Osteocyte (in vitro differentiated cells): ENCODE results near the gene MLST8. TPM values are rescaled to one million over a fixed set of nuclear protein-coding genes. Genes with fewer than 3 reads are reported as not detected.

ENCODE experiments used
- DNase-seq: peaks from one replicate; pipeline ENCODE4 v3.0.0; 2021; ENCODE audit warnings: mixed read lengths; ENCODE audit not compliant: unreplicated experiment; ENCODE audit errors: extremely low spot score
- H3K27ac Mint-ChIP-seq: one replicate; pipeline ENCODE4 v1.8.0; 2021; ENCODE audit warnings: mild to moderate bottlenecking, mixed read lengths; ENCODE audit not compliant: unreplicated experiment
- H3K27me3 Mint-ChIP-seq: one replicate; pipeline ENCODE4 v1.8.0; 2021; ENCODE audit warnings: mixed read lengths; ENCODE audit not compliant: unreplicated experiment
- H3K36me3 Mint-ChIP-seq: one replicate; pipeline ENCODE4 v1.8.0; 2021; ENCODE audit warnings: mixed read lengths; ENCODE audit not compliant: unreplicated experiment
- H3K4me1 Mint-ChIP-seq: one replicate; pipeline ENCODE4 v1.8.0; 2021; ENCODE audit warnings: mixed read lengths; ENCODE audit not compliant: unreplicated experiment
- H3K4me3 Mint-ChIP-seq: one replicate; pipeline ENCODE4 v1.8.0; 2021; ENCODE audit warnings: mild to moderate bottlenecking, moderate library complexity, mixed read lengths; ENCODE audit not compliant: unreplicated experiment
- H3K9me3 Mint-ChIP-seq: one replicate; pipeline ENCODE4 v1.8.0; 2021; ENCODE audit warnings: mixed read lengths; ENCODE audit not compliant: unreplicated experiment
- total RNA-seq: library from RNA; stranded (reverse); gene quantifications from 2 replicates; pipeline ENCODE4 v1.2.1, GENCODE V29; 2021
- TF ChIP-seq, protein P1 (sequence below): fragments of 200-600 bp; sonication (generic); IDR thresholded peaks from 2 replicates; pipeline ENCODE4 v1.5.0; 2021; ENCODE audit warnings: antibody characterized with exemption, mild to moderate bottlenecking, moderate library complexity

MLST8 gene
- total RNA-seq, 1 donor from 2014 or later = 60.2 TPM

DNA sequence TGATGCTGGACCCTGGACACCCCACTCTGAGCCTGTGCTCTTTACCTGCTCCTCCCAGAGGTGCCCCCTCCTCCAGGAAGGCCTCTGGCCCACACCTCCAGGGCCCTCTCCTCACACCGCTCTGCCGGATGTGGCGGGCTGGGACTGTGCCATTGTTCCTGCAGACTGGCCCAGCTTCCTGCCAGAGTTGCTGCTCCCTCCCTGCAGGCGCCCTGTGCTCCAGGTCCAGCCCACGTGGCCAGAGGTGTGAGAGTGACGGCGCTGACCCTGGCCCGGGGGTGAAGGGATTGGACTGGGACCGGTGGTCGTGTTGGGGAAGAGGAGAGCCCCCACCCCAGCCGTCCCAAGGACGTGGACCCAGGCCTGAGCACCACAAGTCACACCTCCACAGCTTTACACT lies 23.8 kb downstream of the MLST8 start:
- Mint-ChIP-seq H3K4me1 (peaks cover 19% of the 10 kb centered on the region), H3K9me3 (no peaks in the 10 kb centered on the region), H3K27me3 (no peaks in the 10 kb centered on the region), H3K36me3 (peaks cover 9% of the 10 kb centered on the region), H3K4me3 (no peak overlapping the region), H3K27ac (no peak overlapping the region)
- TF ChIP-seq, protein P1, sequence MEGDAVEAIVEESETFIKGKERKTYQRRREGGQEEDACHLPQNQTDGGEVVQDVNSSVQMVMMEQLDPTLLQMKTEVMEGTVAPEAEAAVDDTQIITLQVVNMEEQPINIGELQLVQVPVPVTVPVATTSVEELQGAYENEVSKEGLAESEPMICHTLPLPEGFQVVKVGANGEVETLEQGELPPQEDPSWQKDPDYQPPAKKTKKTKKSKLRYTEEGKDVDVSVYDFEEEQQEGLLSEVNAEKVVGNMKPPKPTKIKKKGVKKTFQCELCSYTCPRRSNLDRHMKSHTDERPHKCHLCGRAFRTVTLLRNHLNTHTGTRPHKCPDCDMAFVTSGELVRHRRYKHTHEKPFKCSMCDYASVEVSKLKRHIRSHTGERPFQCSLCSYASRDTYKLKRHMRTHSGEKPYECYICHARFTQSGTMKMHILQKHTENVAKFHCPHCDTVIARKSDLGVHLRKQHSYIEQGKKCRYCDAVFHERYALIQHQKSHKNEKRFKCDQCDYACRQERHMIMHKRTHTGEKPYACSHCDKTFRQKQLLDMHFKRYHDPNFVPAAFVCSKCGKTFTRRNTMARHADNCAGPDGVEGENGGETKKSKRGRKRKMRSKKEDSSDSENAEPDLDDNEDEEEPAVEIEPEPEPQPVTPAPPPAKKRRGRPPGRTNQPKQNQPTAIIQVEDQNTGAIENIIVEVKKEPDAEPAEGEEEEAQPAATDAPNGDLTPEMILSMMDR = no peak
- DNase-seq = no peak

DNA sequence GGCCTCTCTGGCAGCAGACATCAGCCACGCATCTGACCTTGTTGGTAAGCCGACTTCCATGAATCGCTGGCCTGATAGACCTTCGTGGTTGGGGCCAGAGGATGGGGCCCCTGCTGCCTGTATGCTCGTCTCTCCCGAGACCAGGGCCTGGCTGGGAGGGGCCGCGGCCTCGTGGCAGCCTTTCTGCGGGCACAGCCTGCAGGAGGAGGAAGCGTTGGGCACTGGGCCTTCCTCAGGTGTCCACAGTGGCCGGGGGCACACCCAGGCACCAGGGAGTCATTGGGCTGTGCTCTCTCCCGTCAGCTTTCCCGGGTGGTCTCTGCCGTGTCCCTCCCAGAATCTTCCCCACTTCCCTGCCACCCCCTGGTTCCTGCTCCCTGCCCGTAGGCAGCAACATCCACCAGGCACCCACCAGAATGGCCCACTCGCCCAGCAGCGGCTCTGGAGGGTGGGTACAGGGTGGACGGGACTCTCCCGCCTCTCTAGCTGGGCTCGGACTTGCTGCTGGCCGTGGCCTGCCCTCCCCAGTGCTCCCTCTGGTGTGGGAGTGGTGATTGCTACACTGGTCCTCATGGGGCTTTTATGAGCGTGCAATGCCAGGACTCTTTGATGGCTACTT lies 24.5 kb downstream of the MLST8 start:
- DNase-seq = peak; percentile 81
- Mint-ChIP-seq H3K27me3 (no peaks in the 10 kb centered on the region), H3K36me3 (peaks cover 9% of the 10 kb centered on the region), H3K4me1 (peaks cover 12% of the 10 kb centered on the region), H3K4me3 (no peak overlapping the region), H3K9me3 (no peaks in the 10 kb centered on the region), H3K27ac (no peak overlapping the region)
- TF ChIP-seq, protein P1 = no peak

DNA sequence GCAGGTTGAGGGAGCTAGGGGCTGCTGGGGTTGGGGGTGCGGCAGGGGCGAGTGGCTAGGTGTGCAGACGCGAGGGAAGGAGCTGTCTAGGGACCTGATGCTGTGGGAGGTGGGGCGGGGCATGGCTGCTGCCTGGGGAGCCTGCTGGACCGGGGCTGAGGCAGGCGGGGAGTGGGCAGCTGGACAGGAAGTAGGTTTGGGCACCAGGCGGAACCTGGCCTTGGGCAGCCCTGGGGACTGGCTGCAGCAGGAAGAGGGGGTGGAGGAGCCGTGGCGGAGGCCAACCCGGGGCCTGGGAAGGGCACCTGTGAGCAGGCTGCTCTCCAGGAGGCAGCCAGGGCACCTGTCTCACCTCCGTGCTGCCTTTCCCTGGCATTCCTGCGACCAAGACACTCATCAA lies 25.1 kb downstream of the MLST8 start:
- Mint-ChIP-seq H3K9me3 (no peaks in the 10 kb centered on the region), H3K27me3 (no peaks in the 10 kb centered on the region), H3K27ac (no peak overlapping the region), H3K4me3 (no peak overlapping the region), H3K4me1 (peaks cover 8% of the 10 kb centered on the region), H3K36me3 (peaks cover 9% of the 10 kb centered on the region)
- TF ChIP-seq, protein P1 = no peak
- peak; percentile 80 for DNase-seq

DNA sequence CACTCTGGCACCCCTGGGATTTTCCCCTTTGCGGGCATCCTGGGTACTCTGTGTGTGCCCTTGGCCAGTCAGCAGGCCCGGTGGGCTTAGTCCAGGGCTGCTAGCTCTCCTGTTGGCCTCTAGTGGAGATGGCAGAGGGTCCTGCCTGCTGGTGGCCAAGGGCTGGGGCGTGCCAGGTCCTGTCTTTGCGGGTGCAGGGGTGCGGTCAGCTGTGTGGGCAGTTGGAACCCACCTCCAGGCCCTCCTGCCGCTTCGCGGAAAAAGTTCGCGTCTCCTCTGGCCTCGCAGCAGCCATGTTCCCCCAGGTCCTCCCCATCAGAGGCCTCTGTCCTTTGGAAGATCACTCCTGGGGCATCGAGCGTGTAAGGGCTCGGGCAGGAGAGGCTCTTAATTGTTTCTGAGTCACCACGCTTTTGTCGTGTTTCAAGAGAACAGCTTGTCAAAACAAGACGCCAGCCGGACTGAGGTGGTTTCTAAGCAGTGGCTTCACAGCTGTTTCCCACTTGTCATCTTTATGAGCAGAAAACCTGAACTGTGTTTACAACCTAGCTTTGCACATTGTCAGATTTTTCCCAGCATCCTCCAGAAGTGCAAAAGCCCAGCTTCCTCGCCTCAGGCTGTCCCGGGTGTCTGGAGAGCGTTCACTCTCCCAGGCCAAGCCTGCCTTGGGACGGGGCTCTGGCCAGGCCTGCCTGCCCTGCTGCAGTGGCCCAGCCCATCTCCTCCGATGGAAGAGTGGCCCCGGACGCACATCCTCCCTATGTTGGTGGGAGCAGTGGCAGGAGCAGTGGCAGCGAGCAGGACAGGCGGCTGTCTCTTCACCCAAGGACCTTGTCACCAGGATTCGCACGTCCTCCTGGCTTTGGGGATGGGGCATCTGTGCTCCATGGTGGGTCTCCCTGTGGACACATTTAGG lies 26.0 kb downstream of the MLST8 start:
- Mint-ChIP-seq H3K9me3 (no peaks in the 10 kb centered on the region), H3K27me3 (no peaks in the 10 kb centered on the region), H3K36me3 (peaks cover 9% of the 10 kb centered on the region), H3K4me3 (no peak overlapping the region), H3K4me1 (peaks cover 3% of the 10 kb centered on the region), H3K27ac (no peak overlapping the region)
- peak; percentile 83 for DNase-seq
- TF ChIP-seq, protein P1 = no peak
